MG63 (cell line): ENCODE measurements around the gene AHNAK. TPM values are rescaled to one million over a fixed set of nuclear protein-coding genes. Genes with fewer than 3 reads are reported as not detected.
"Not testable (repeated sequence)": the region's sequence is repeated elsewhere in the genome, so short reads cannot be mapped to it uniquely, and the experiment has no call there.

ENCODE experiments used
- DNase-seq: peaks from one replicate; pipeline ENCODE4 v3.0.0-alpha.2; 2020
- H3K27me3 ChIP-seq: fragments of 250-450 bp; sonication (Bioruptor Pico); 2 replicates; pipeline ENCODE4 v1.5.1; 2020; ENCODE audit warnings: mild to moderate bottlenecking, moderate library complexity
- H3K36me3 ChIP-seq: fragments of 250-450 bp; sonication (Bioruptor Pico); 2 replicates; pipeline ENCODE4 v1.5.1; 2020; ENCODE audit warnings: mild to moderate bottlenecking, moderate library complexity
- H3K4me3 ChIP-seq: fragments of 250-450 bp; sonication (Bioruptor Pico); 2 replicates; pipeline ENCODE4 v1.5.1; 2020; ENCODE audit warnings: mild to moderate bottlenecking, moderate library complexity
- H3K9me3 ChIP-seq: fragments of 250-450 bp; sonication (Bioruptor Pico); 2 replicates; pipeline ENCODE4 v1.5.1; 2020; ENCODE audit warnings: mild to moderate bottlenecking, moderate library complexity
- total RNA-seq: library from RNA; depleted of rRNA; stranded (reverse); fragments of >200 nt; shearing (Covaris generic); gene quantifications from 2 replicates; pipeline ENCODE4 v1.2.3, GENCODE V29; 2014; ENCODE audit warnings: low replicate concordance; rRNA removed

The AHNAK gene, protein sequence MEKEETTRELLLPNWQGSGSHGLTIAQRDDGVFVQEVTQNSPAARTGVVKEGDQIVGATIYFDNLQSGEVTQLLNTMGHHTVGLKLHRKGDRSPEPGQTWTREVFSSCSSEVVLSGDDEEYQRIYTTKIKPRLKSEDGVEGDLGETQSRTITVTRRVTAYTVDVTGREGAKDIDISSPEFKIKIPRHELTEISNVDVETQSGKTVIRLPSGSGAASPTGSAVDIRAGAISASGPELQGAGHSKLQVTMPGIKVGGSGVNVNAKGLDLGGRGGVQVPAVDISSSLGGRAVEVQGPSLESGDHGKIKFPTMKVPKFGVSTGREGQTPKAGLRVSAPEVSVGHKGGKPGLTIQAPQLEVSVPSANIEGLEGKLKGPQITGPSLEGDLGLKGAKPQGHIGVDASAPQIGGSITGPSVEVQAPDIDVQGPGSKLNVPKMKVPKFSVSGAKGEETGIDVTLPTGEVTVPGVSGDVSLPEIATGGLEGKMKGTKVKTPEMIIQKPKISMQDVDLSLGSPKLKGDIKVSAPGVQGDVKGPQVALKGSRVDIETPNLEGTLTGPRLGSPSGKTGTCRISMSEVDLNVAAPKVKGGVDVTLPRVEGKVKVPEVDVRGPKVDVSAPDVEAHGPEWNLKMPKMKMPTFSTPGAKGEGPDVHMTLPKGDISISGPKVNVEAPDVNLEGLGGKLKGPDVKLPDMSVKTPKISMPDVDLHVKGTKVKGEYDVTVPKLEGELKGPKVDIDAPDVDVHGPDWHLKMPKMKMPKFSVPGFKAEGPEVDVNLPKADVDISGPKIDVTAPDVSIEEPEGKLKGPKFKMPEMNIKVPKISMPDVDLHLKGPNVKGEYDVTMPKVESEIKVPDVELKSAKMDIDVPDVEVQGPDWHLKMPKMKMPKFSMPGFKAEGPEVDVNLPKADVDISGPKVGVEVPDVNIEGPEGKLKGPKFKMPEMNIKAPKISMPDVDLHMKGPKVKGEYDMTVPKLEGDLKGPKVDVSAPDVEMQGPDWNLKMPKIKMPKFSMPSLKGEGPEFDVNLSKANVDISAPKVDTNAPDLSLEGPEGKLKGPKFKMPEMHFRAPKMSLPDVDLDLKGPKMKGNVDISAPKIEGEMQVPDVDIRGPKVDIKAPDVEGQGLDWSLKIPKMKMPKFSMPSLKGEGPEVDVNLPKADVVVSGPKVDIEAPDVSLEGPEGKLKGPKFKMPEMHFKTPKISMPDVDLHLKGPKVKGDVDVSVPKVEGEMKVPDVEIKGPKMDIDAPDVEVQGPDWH (N-terminal part only)
- total RNA-seq = 110 and 122 TPM in 2 replicates

DNA sequence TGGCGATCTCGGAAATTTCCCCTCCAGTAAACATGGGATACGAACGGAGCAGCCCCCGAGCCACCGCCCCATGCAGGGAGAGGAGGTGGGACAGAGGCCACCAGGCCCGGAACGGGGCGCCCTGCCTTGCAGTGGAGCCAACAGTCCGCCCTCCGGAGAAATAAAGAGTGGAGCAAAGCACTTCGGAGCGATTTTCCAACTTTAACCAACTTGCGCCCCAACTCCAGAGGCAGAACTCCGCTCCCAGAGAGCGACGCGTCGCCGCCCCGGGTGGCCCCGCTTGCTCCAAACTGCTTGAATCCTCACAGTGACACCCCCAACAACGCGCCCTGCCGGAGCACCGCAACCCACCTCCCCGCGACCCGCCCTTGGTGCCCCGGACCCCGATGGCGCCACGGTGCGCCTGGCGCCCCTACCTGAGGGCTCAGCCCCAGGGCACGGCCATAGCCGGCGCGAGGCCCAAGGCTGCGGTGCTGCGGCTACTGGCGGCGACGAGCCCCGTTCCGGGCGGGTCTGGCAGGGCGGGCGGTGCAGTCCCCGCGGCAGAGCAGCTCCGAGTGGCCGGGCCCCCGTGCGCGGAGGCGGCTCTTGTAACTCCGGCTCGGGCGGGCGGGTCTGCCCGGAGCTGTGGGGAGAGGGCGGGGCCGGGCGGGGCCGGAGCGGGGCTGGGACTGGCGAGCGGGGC is at the start of gene AHNAK:
Gene AHNAK (minus strand): TSS at position 563 of the 685 bp plus-strand sequence. CDS start 10,708 bp downstream, outside the sequence.
- peak; percentile 83 for DNase-seq
- Histone ChIP-seq H3K27me3 (no peaks in the 10 kb centered on the region), H3K9me3 (no peaks in the 10 kb centered on the region), H3K36me3 (peaks cover 28% of the 10 kb centered on the region), H3K4me3 (peak within 1 kb of the TSS; percentile 97)

DNA sequence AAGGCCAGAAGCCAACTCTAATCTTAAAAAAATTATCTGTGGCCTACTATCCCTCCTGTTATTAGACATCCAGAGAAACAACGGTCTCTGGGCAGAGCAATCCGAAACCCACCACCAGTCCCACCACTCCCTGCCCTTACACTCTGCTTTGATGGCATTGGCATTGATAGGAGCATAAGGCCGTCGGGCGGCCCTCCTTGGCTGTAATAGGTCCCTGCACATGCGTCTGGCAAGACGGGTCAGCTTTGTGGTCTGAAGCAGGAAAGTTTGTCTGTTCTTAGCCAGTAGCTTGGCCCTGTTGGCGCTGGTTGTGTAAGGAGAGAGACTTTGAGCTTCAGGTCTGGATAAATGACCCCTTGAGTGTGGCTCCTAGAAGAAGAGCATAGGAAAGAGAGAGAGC is 48.5 kb upstream of the AHNAK start:
- Histone ChIP-seq H3K27me3 (no peaks in the 10 kb centered on the region), H3K9me3 (no peaks in the 10 kb centered on the region), H3K36me3 (peaks cover 64% of the 10 kb centered on the region), H3K4me3 (no peak overlapping the region)
- DNase-seq = no peak

DNA sequence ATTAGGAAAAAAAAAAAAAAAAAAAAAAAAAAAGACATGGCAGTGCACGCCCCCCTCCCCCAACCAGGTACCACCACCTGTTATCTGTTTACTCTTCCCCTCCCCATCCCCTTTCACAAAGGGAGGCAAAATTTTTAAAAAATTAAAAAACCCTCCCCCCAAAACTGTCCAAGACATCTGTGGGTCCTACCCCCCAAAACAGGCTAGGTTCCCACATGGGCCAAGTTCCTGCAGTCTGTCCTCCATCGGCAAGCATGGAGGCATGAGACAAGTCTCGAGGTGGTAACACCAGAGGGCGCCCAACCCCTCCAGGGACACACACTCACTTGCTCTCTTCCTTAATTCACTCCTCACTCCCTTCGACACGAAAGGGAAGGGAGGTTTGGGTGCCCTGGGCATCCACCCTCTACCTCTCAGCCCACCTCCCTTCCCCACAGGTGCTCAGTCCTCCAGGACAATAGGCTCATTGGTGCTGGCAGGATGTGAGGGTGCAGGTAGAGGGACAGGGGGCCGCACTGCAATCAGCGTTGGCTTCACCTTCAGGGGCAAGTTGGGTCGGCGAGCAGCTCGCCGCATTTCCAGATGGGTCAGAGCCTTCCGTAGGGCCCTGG is 46.9 kb upstream of the AHNAK start:
- Histone ChIP-seq H3K9me3 (no peaks in the 10 kb centered on the region), H3K36me3 (peaks cover 59% of the 10 kb centered on the region), H3K27me3 (no peaks in the 10 kb centered on the region), H3K4me3 (no peak overlapping the region)
- DNase-seq = peak; percentile 73

DNA sequence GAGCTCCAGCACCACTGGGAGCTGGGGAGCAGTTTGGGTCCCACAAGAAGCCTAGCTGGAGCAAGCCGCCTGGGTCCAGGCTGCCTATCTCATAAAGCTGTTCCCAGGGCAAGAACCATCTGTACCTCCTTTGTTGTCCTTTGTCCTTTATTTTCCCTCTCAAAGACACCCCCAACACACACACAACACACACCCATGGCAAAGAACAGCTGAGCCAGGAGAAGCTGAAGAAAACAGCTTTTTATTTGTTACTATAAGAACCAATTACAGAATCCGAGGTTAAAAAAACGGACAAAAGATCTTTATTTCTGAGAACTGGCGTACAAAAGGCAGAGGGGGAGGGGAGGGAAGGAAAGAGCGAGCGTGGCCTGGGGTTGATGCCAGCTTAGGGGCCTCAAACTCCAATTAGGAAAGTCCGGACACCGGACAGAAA is 46.4 kb upstream of the AHNAK start:
- peaks cover 57% of the 10 kb centered on the region for H3K36me3 ChIP-seq
- H3K27me3 ChIP-seq = no peaks in the 10 kb centered on the region
- DNase-seq = no peak
- no peak overlapping the region for H3K4me3 ChIP-seq
- no peaks in the 10 kb centered on the region for H3K9me3 ChIP-seq

DNA sequence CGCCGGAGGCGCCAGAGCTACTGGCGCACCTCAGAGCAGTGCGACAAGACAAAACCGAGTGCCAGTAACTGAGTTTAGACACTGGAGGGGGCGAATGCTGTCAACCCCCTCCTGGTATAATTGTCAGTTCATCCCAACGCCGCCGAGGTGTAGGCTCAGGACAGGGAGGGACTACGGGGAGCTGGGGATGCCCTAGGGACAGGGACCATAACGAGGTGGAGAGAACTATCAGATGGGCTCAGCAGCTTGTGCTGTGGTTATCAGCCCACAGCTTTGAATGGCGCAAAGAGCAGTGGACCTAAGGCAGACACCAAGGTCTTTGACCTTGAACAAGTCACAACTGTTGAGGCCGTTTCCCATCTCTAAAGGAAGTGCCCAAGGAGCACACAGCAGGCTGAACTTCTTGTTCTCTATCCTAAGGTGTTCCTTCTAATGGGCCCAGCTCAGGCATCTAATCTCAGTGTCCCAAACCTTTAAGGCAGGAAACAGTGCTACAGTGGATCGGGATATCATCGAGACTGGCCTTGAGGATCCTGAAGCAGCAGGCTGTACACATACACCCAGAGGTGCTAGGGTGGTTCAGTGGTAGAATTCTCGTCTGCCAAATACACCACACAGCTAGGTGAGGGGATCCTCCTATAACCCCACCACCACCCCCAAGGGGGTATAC is 45.7 kb upstream of the AHNAK start:
- H3K4me3 ChIP-seq = peak overlapping the region; percentile 92

DNA sequence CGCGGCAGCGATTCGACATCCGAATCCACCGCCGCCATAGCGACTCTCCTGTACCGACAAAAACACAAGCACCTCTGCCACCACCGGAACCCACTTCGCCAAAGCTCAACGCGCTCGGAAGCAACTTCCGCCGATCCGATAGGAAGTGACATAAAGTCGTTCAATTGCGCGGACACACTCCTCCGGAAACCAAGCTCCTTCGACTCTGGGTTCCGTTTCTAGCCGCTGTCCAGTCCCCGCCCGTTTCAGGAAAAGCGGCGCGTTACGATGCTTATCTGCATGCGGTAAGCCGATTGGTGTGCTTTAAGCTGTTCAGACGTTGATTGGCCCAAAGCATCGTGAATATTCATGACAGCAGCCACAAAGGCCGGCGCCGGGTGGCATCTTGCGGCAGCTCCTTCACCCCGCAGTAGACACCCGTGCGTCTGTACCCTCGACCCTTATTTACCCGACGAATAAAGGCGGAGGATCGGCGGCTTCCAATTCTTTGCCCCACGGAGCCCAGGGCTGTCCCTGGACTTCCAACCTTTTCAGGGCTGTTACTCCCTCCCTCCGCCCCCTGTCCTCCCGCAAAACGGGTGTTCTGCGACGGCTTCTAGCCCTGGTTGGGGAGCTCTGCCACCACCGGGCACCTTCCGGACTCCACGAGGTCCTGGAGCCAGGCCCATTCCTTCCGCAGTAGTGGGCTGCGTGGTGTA is 45.0 kb upstream of the AHNAK start, which contains the start of gene TUT1:
Gene TUT1 (minus strand): TSS at position 76 of the 698 bp plus-strand sequence. CDS start 38 bp downstream, at position 38.
- H3K9me3 ChIP-seq = no peaks in the 10 kb centered on the region
- peak within 1 kb of the TSS; percentile 92 for H3K4me3 ChIP-seq
- H3K36me3 ChIP-seq = peaks cover 55% of the 10 kb centered on the region
- H3K27me3 ChIP-seq = no peaks in the 10 kb centered on the region
- DNase-seq = peak; percentile 95

More for the DNA sequence above, 45.7 kb upstream of the AHNAK start:
- Histone ChIP-seq H3K36me3 (peaks cover 57% of the 10 kb centered on the region), H3K9me3 (no peaks in the 10 kb centered on the region), H3K27me3 (no peaks in the 10 kb centered on the region)
- no peak for DNase-seq

DNA sequence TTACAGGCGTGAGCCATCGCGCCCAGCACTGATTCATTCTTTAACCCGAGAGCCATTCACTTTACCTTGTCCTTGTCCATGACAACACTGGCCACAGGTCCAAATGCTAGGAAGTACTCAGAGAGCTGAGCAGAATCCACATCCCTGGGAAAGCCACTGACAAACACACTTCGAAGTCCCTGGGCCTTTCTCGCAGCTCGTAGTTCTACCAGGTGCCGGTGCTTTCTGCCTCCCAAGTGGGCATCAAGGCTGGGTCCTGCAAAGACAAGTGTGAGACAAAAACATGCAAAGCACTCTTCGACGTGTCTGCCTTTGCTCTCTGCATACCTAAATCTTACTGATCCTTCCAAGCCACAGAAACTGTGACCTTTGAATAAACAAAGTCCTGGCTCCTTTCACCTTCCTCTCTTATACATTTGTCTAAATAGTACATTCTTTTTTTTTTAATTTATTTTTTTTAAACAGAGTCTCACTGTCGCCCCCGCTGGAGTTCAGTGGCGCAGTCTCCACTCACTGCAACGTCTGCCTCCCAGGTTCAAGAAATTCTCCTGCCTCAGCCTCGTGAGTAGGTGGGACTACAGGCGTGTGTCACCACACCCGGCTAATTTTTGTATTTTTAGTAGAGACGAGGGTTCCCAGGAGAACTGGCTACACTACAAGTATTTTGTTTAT is 42.5 kb upstream of the AHNAK start:
- Histone ChIP-seq H3K4me3 (no peak overlapping the region), H3K36me3 (peaks cover 50% of the 10 kb centered on the region), H3K27me3 (no peaks in the 10 kb centered on the region), H3K9me3 (no peaks in the 10 kb centered on the region)
- DNase-seq = no peak

DNA sequence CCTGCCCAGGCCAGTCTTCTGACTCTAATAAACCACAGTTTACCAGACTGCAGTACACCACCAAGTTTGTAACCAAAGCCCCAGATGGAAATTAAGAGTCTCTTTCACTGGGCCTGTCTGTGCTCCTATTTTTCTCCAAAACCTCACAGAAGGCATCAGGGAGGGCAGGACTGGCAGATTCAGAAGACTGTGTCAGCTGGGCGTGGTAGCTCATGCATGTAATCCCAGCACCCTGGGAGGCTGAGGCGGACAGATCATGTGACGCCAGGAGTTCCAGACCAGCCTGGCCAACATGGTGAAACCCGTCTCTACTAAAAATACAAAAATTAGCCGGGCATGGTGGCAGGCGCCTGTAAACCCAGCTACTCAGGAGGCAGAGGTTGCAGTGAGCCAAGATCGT is 38.8 kb upstream of the AHNAK start:
- not testable (repeated sequence) for H3K27me3 ChIP-seq, H3K9me3 ChIP-seq, H3K4me3 ChIP-seq, DNase-seq
- H3K36me3 ChIP-seq = peaks cover 48% of the 10 kb centered on the region

DNA sequence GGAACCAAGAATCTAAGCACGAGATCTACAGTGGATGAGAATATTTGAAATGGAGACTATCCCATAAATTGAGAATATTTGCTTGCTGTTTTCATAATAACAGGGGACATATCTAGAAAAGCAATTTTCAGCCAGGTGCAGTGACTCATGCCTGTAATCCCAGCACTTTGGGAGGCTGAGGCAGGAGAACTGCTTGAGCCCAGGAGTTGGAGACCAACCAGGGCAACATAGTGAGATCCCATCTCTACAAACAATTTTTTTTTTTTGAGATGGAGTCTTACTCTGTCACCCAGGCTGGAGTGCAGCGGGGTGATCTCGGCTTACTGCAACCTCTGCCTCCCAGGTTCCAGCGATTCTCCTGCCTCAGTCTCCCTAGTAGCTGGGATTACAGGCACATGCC is 35.1 kb upstream of the AHNAK start:
- not testable (repeated sequence) for H3K9me3 ChIP-seq, H3K27me3 ChIP-seq, H3K4me3 ChIP-seq, DNase-seq
- H3K36me3 ChIP-seq = peaks cover 37% of the 10 kb centered on the region

DNA sequence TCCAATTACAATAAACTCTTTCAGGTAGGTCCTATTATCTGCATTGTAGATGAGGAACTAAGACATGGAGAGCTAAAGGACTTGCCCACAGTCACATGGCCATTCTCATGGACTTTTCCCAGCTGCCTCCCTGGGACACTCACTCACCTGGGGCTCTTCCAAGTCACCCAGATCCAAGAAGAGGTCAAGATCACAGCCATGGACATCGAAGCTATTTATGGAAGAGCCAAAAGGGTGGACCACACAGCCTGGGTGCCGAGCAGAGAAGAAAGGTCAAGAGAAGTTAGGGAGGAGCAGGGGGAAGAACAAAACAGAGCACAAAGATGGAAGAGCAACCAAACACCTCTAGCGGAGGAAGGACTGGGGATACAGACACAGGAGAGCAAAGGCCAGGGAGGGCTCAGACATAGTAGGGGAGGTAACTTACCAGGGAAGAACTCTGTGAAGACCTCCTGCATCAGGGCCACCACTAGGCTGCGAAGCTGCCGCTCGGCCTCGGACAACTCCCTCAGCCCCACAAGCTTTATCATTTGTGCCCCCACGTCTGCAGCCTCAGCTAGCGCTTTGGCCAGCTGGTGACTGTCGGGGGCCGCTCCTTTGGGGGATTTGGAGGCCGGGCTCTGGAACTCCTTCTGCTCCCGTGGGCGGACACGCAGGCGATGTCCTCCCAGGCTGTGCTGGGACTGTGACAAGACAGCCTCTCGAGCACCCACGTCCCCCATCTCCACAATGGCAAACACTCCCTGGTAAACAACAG is 34.5 kb upstream of the AHNAK start:
- Histone ChIP-seq H3K27me3 (no peaks in the 10 kb centered on the region), H3K36me3 (peaks cover 40% of the 10 kb centered on the region), H3K9me3 (no peaks in the 10 kb centered on the region), H3K4me3 (no peak overlapping the region)
- DNase-seq = no peak

DNA sequence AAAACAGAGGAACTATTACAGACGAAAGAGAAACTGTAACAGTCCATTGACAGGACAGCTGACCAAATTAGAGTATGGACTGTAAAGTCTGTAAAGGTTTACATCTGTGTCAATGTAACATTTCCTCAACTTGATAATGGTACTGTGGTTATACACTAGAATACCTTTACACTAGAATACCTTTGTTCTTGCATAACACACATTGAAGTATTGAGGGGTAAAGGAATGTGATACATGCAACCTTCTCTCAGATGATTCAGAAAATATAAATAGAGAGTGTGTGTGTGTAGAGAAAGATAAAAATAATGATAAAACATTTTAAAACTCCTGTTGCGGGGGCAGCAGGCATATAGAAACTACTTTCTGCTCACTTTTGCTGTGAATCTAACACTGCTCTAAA is 32.6 kb upstream of the AHNAK start:
- DNase-seq = no peak
- Histone ChIP-seq H3K4me3 (no peak overlapping the region), H3K36me3 (peaks cover 48% of the 10 kb centered on the region), H3K27me3 (no peaks in the 10 kb centered on the region), H3K9me3 (no peaks in the 10 kb centered on the region)

DNA sequence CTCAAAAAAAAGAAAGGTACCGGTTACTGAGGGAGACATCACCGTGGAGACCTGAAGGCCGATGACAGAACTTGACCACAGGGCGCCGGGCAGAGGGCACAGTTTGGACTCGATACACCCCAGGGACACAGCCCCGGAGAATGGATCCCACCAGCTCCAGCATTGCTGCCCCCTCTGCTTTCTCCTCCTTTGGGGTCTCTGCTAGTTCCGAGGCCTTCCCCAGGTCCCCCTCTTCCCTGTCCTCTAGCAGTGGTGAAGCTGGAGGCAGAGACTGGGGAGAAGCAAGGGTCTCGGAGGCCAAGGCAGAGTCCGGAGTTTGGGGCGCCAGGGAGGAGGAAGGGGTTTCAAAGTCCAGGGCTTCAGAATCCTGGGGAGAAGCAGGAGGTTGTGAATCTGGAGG is 31.9 kb upstream of the AHNAK start:
- DNase-seq = no peak
- H3K9me3 ChIP-seq = no peaks in the 10 kb centered on the region
- no peaks in the 10 kb centered on the region for H3K27me3 ChIP-seq
- peaks cover 50% of the 10 kb centered on the region for H3K36me3 ChIP-seq
- no peak overlapping the region for H3K4me3 ChIP-seq

DNA sequence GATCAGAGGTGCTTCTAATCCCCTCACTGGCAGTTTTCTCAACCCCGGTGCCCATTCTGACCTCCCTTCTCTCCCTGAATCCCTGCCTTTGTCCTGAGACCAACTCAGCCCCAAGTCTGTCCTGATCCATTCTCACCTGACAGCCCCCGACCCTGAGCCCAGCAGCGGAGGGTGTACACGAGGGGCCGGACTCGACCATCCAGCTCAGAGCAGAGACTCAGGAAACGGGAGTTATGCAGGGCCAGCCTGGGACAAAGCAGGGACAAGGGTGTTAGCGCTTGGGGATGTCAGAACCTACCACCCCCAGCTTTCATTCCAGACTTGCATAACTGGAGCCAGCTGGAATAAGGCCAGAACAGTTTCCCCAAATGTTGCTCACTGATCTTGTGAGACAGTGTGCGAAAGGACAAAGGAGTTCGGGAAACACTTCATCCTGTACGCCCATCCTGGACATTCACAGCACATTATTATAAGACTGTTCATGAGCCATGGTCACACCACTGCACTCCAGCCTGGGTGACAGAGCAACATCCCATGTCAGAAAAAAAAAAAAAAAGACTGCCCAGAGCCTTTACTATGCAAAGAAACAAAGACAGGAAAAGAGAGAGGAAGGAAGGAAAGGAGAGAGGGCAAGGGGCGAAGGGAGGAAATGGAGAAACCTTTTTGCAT is 30.6 kb upstream of the AHNAK start:
- DNase-seq = no peak
- Histone ChIP-seq H3K27me3 (no peaks in the 10 kb centered on the region), H3K36me3 (peaks cover 60% of the 10 kb centered on the region), H3K4me3 (no peak overlapping the region), H3K9me3 (no peaks in the 10 kb centered on the region)
